IPS-11a (cell line): ENCODE measurements around the gene ERCC6.

Experiments
- H3K4me3 ChIP-seq: one replicate; pipeline ENCODE4 v1.5.1; 2013; ENCODE audit warnings: low read depth, low read length, control low read depth

Gene ERCC6

GRCh38 chr10:49549640-49550346 is 10.9 kb upstream of the ERCC6 start:
- no peak overlapping the region for H3K4me3 ChIP-seq

- no peak overlapping the region for H3K4me3 ChIP-seq
Observed at GRCh38 chr10:49543604-49544003, 4.7 kb upstream of the ERCC6 start.

- no peak overlapping the region for H3K4me3 ChIP-seq
Observed at GRCh38 chr10:49542353-49542752, 3.4 kb upstream of the ERCC6 start.

- no peak overlapping the region for H3K4me3 ChIP-seq
Observed at GRCh38 chr10:49541762-49542161, 2.8 kb upstream of the ERCC6 start.

GRCh38 chr10:49540056-49540797 is 1.3 kb upstream of the ERCC6 start:
- H3K4me3 ChIP-seq: no peak overlapping the region

GRCh38 chr10:49539320-49539885 is 482 bp upstream of the ERCC6 start:
- peak overlapping the region; percentile 69 for H3K4me3 ChIP-seq

GRCh38 chr10:49534670-49535381 is 4.1 kb downstream of the ERCC6 start:
- H3K4me3 ChIP-seq: no peak overlapping the region

GRCh38 chr10:49532461-49532860 is 6.5 kb downstream of the ERCC6 start:
- H3K4me3 ChIP-seq: no peak overlapping the region

- no peak overlapping the region for H3K4me3 ChIP-seq
Observed at GRCh38 chr10:49528977-49529506, 9.9 kb downstream of the ERCC6 start.

- no peak overlapping the region for H3K4me3 ChIP-seq
Observed at GRCh38 chr10:49527850-49528249, 11.1 kb downstream of the ERCC6 start.

- no peak overlapping the region for H3K4me3 ChIP-seq
Observed at GRCh38 chr10:49527061-49527460, 11.9 kb downstream of the ERCC6 start.

GRCh38 chr10:49526619-49527018 is 12.3 kb downstream of the ERCC6 start:
- no peak overlapping the region for H3K4me3 ChIP-seq

- H3K4me3 ChIP-seq: no peak overlapping the region
Observed at GRCh38 chr10:49524496-49524895, 14.4 kb downstream of the ERCC6 start.

- no peak overlapping the region for H3K4me3 ChIP-seq
Observed at GRCh38 chr10:49523301-49523700, 15.6 kb downstream of the ERCC6 start.

GRCh38 chr10:49521062-49521461 is 17.9 kb downstream of the ERCC6 start:
- no peak overlapping the region for H3K4me3 ChIP-seq

GRCh38 chr10:49520122-49520775 is 18.7 kb downstream of the ERCC6 start:
- H3K4me3 ChIP-seq: no peak overlapping the region

GRCh38 chr10:49519717-49520116 is 19.2 kb downstream of the ERCC6 start:
- H3K4me3 ChIP-seq: no peak overlapping the region

- H3K4me3 ChIP-seq: no peak overlapping the region
Observed at GRCh38 chr10:49518982-49519578, 19.8 kb downstream of the ERCC6 start.

- no peak overlapping the region for H3K4me3 ChIP-seq
Observed at GRCh38 chr10:49518566-49518965, 20.4 kb downstream of the ERCC6 start.

GRCh38 chr10:49516216-49516970 is 22.5 kb downstream of the ERCC6 start:
- no peak overlapping the region for H3K4me3 ChIP-seq
